NB4 (cell line): ENCODE data around the gene ARID5A.

Experiments used
- MYC ChIP-seq: IDR thresholded peaks from 2 replicates; pipeline ENCODE4 v1.6.1; 2011; ENCODE audit warnings: low read depth, low read length
- POLR2A ChIP-seq: IDR thresholded peaks from 2 replicates; pipeline ENCODE4 v1.6.1; 2011; ENCODE audit warnings: mild to moderate bottlenecking; ENCODE audit not compliant: insufficient read length; ENCODE audit errors: extremely low read depth
- TF ChIP-seq, protein P1 (sequence below): IDR thresholded peaks from one replicate; pipeline ENCODE4 v1.5.1; 2012; ENCODE audit warnings: low read depth, low read length

DNA sequence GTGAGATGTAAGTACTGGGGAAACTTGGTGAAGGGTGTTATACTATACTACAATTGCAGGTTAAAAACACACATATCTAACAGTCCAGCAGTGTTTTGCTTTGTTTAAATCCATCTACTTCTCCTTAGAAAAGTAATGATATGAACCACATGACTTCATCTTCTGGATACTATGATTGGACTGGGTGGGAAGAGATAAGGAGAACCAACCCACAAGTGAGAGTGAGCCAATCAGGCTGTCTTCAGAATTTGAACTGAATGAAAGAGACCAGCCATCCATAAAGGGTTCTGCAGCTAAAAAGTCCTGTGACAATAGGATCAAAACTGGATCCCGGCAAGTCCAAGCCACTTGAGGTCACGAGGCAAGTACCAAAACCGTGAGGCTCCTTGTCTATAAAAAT, 54.9 kb downstream of the ARID5A start:
- TF ChIP-seq, protein P1, sequence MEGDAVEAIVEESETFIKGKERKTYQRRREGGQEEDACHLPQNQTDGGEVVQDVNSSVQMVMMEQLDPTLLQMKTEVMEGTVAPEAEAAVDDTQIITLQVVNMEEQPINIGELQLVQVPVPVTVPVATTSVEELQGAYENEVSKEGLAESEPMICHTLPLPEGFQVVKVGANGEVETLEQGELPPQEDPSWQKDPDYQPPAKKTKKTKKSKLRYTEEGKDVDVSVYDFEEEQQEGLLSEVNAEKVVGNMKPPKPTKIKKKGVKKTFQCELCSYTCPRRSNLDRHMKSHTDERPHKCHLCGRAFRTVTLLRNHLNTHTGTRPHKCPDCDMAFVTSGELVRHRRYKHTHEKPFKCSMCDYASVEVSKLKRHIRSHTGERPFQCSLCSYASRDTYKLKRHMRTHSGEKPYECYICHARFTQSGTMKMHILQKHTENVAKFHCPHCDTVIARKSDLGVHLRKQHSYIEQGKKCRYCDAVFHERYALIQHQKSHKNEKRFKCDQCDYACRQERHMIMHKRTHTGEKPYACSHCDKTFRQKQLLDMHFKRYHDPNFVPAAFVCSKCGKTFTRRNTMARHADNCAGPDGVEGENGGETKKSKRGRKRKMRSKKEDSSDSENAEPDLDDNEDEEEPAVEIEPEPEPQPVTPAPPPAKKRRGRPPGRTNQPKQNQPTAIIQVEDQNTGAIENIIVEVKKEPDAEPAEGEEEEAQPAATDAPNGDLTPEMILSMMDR: no peak
- no peak for TF ChIP-seq POLR2A
- TF ChIP-seq MYC: no peak
